H1 (cell line): ENCODE measurements around the gene MITF. TPM values are rescaled to one million over a fixed set of nuclear protein-coding genes. Genes with fewer than 3 reads are reported as not detected.

Experiments
- CTCF ChIA-PET: fragments of 300-600 bp; sonication (Branson Sonifier 250); formaldehyde crosslinking; loops from one replicate; lab custom pipeline; 2021; ENCODE audit not compliant: partially characterized antibody; lab: Charles Lee
- POLR2A ChIA-PET: fragments of 300-600 bp; sonication (Branson Sonifier 250); formaldehyde crosslinking; loops from one replicate; lab custom pipeline; 2021; ENCODE audit warnings: inconsistent platforms; ENCODE audit not compliant: partially characterized antibody; lab: Charles Lee
- DNase-seq, 2 experiments: peaks; one replicate each; pipeline versions ENCODE4 v3.0.0 to v3.0.0-alpha.2; 2010 to 2022; ENCODE audit warnings: low spot score in 2 of 2, low read depth in 1 of 2, mixed read lengths in 1 of 2
- FAIRE-seq: peaks from 2 replicates; lab custom pipeline; 2011; peaks lifted over from hg19 to GRCh38; lab: Jason Lieb, UNC
- H2AFZ ChIP-seq: 2 replicates; pipeline ENCODE4 v1.8.1; 2012; ENCODE audit warnings: low read length, inconsistent platforms
- H2AK5ac ChIP-seq: 2 replicates; pipeline ENCODE4 v1.6.1; 2013; ENCODE audit warnings: low read depth, low read length
- H2BK120ac ChIP-seq: replicated peaks from 2 replicates; pipeline ENCODE3; 2013; ENCODE audit warnings: low read depth, low read length, inconsistent platforms
- H2BK12ac ChIP-seq: 2 replicates; pipeline ENCODE4 v1.6.1; 2013; ENCODE audit warnings: low read depth, low read length
- H2BK15ac ChIP-seq: 2 replicates; pipeline ENCODE4 v1.6.1; 2013; ENCODE audit warnings: low read length
- H2BK20ac ChIP-seq: 2 replicates; pipeline ENCODE4 v1.6.1; 2013; ENCODE audit warnings: low read length
- H2BK5ac ChIP-seq: 2 replicates; pipeline ENCODE4 v1.6.1; 2013; ENCODE audit warnings: low read depth, low read length
- H3K14ac ChIP-seq: 2 replicates; pipeline ENCODE4 v1.6.1; 2013; ENCODE audit warnings: inconsistent platforms; ENCODE audit not compliant: insufficient read length
- H3K18ac ChIP-seq: 2 replicates; pipeline ENCODE4 v1.6.1; 2013; ENCODE audit warnings: low read length; ENCODE audit errors: extremely low read depth
- H3K23ac ChIP-seq: 2 replicates; pipeline ENCODE4 v1.6.1; 2013; ENCODE audit warnings: inconsistent platforms; ENCODE audit not compliant: insufficient read length
- H3K23me2 ChIP-seq: 2 replicates; pipeline ENCODE4 v1.6.1; 2013; ENCODE audit warnings: low read depth, low read length
- H3K27ac ChIP-seq: 2 replicates; pipeline ENCODE4 v1.6.1; 2011; ENCODE audit warnings: low read depth, low read length, inconsistent platforms
- H3K27me3 ChIP-seq, 4 experiments: replicated peaks in 1 of 4; 1 replicate in 1 of 4; 2 replicates in 3 of 4; pipeline versions ENCODE4 v1.6.1 to v1.8.1; 2011 to 2013; ENCODE audit warnings: low read length in 3 of 4, mild to moderate bottlenecking in 3 of 4, inconsistent platforms in 2 of 4, mixed read lengths in 2 of 4, moderate library complexity in 1 of 4; ENCODE audit not compliant: control insufficient read depth in 3 of 4, insufficient read depth in 3 of 4; ENCODE audit errors: extremely low read depth in 1 of 4
- H3K36me3 ChIP-seq, 4 experiments: 2 replicates each; pipeline versions ENCODE4 v1.6.1 to v1.8.1; 2011 to 2013; ENCODE audit warnings: mild to moderate bottlenecking in 4 of 4, low read length in 3 of 4, moderate library complexity in 2 of 4, control low read depth in 1 of 4, inconsistent platforms in 1 of 4; ENCODE audit not compliant: insufficient read depth in 4 of 4, control insufficient read depth in 2 of 4
- H3K4ac ChIP-seq: replicated peaks from 2 replicates; pipeline ENCODE3; 2013; ENCODE audit warnings: low read length, low read depth, mixed read lengths, inconsistent platforms; ENCODE audit not compliant: insufficient read length
- H3K4me1 ChIP-seq, 4 experiments: replicated peaks in 1 of 4; 1 replicate in 1 of 4; 2 replicates in 3 of 4; pipeline versions ENCODE4 v1.6.1 to v1.8.1; 2011 to 2013; ENCODE audit warnings: low read length in 3 of 4, inconsistent platforms in 2 of 4, mixed read lengths in 1 of 4; ENCODE audit not compliant: insufficient read depth in 4 of 4, control insufficient read depth in 3 of 4
- H3K4me2 ChIP-seq, 2 experiments: 2 replicates each; pipeline versions ENCODE4 v1.6.1 to v1.8.1; 2011 to 2013; ENCODE audit warnings: low read depth in 2 of 2, low read length in 2 of 2, control low read depth in 1 of 2, inconsistent platforms in 1 of 2, mild to moderate bottlenecking in 1 of 2; ENCODE audit not compliant: insufficient read depth in 1 of 2
- H3K4me3 ChIP-seq, 4 experiments: fragments of 200-600, 300-600 bp in 1 of 4; sonication (generic), shearing (Covaris generic), sonication (Bioruptor Twin) in 1 of 4; 2 replicates each; pipeline versions ENCODE4 v1.5.1 to v1.8.1; 2011 to 2016; ENCODE audit warnings: low read length in 4 of 4, low read depth in 3 of 4, control low read depth in 2 of 4, inconsistent platforms in 2 of 4, mild to moderate bottlenecking in 2 of 4, mixed read lengths in 1 of 4, moderate library complexity in 1 of 4; ENCODE audit not compliant: insufficient read depth in 2 of 4; ENCODE audit errors: extremely low read depth in 1 of 4
- H3K56ac ChIP-seq: replicated peaks from 2 replicates; pipeline ENCODE3; 2013; ENCODE audit warnings: low read depth, mild to moderate bottlenecking, mixed read lengths, low read length, inconsistent platforms; ENCODE audit not compliant: insufficient read length
- H3K79me1 ChIP-seq: 2 replicates; pipeline ENCODE4 v1.6.1; 2013; ENCODE audit warnings: low read depth, low read length, control low read depth
- H3K79me2 ChIP-seq, 2 experiments: 2 replicates each; pipeline versions ENCODE4 v1.6.1 to v1.8.1; 2012 to 2013; ENCODE audit warnings: low read length in 2 of 2, mild to moderate bottlenecking in 2 of 2, inconsistent platforms in 1 of 2; ENCODE audit not compliant: insufficient read depth in 2 of 2, control insufficient read depth in 1 of 2
- H3K9ac ChIP-seq, 4 experiments: replicated peaks in 1 of 4; 1 replicate in 1 of 4; 2 replicates in 3 of 4; pipeline versions ENCODE4 v1.6.1 to v1.8.1; 2011 to 2013; ENCODE audit warnings: low read depth in 3 of 4, low read length in 3 of 4, control low read depth in 2 of 4, mild to moderate bottlenecking in 2 of 4, moderate library complexity in 2 of 4, inconsistent platforms in 1 of 4; ENCODE audit errors: extremely low read depth in 1 of 4
- H3K9me3 ChIP-seq, 2 experiments: 2 replicates each; pipeline versions ENCODE4 v1.6.1 to v1.8.1; 2012 to 2013; ENCODE audit warnings: mild to moderate bottlenecking in 2 of 2, moderate library complexity in 2 of 2, control low read depth in 1 of 2, inconsistent platforms in 1 of 2, low read depth in 1 of 2, low read length in 1 of 2, mixed read lengths in 1 of 2; ENCODE audit not compliant: insufficient read depth in 2 of 2
- H4K20me1 ChIP-seq, 2 experiments: replicated peaks in 1 of 2; 2 replicates each; pipeline versions ENCODE3 to v1.8.1; 2011 to 2013; ENCODE audit warnings: inconsistent platforms in 2 of 2, low read length in 2 of 2, mild to moderate bottlenecking in 1 of 2; ENCODE audit not compliant: insufficient read depth in 2 of 2, control insufficient read depth in 1 of 2
- H4K5ac ChIP-seq: 2 replicates; pipeline ENCODE4 v1.6.1; 2013; ENCODE audit warnings: low read length, low read depth, mixed read lengths, inconsistent platforms; ENCODE audit not compliant: insufficient read length
- H4K8ac ChIP-seq: 2 replicates; pipeline ENCODE4 v1.8.0; 2013; ENCODE audit warnings: mild to moderate bottlenecking, moderate library complexity, low read length, inconsistent platforms; ENCODE audit not compliant: insufficient read depth; ENCODE audit errors: extremely low read depth
- H4K91ac ChIP-seq: replicated peaks from 2 replicates; pipeline ENCODE3; 2013; ENCODE audit warnings: low read length, mixed read lengths, inconsistent platforms; ENCODE audit not compliant: insufficient read length
- HDAC2 ChIP-seq, 2 experiments: fragments of 300-600 bp in 1 of 2; sonication (generic) in 1 of 2; IDR thresholded peaks; 2 replicates each; pipeline ENCODE4 v1.6.1; 2011 to 2012; ENCODE audit warnings: low read depth in 2 of 2, low read length in 2 of 2, mild to moderate bottlenecking in 2 of 2, moderate library complexity in 2 of 2, borderline replicate concordance in 1 of 2, inconsistent platforms in 1 of 2
- JUND ChIP-seq: IDR thresholded peaks from 2 replicates; pipeline ENCODE4 v1.6.1; 2011; ENCODE audit warnings: mild to moderate bottlenecking, improper control_type of control experiment, low read length
- POLR2A ChIP-seq, 2 experiments: IDR thresholded peaks; 1 replicate in 1 of 2; 2 replicates in 1 of 2; pipeline ENCODE4 v1.6.1; 2011; ENCODE audit warnings: low read depth in 2 of 2, low read length in 2 of 2, mild to moderate bottlenecking in 2 of 2; ENCODE audit errors: control extremely low read depth in 1 of 2
- RAD21 ChIP-seq, 2 experiments: IDR thresholded peaks in 1 of 2; conservative IDR thresholded peaks in 1 of 2; 2 replicates each; pipeline ENCODE4 v1.6.1; 2011; ENCODE audit warnings: low read depth in 2 of 2, low read length in 2 of 2, improper control_type of control experiment in 1 of 2, inconsistent platforms in 1 of 2, mild to moderate bottlenecking in 1 of 2, moderate library complexity in 1 of 2
- RBBP5 ChIP-seq: IDR thresholded peaks from 2 replicates; pipeline ENCODE4 v1.7.1; 2012; ENCODE audit warnings: low read depth, mild to moderate bottlenecking, inconsistent platforms, low read length, moderate library complexity, borderline replicate concordance
- RFX5 ChIP-seq: IDR thresholded peaks from 2 replicates; pipeline ENCODE4 v1.6.1; 2011; ENCODE audit warnings: low read depth, low read length, improper control_type of control experiment, borderline replicate concordance
- RNF2 ChIP-seq: fragments of 200-900, 300-1000 bp; sonication (generic); IDR thresholded peaks from 2 replicates; pipeline ENCODE4 v1.7.1; 2016; ENCODE audit warnings: borderline replicate concordance, low read depth, mild to moderate bottlenecking, antibody characterized with exemption, low read length; ENCODE audit not compliant: poor library complexity, severe bottlenecking; ENCODE audit errors: missing control alignments
- SIN3A ChIP-seq, 2 experiments: IDR thresholded peaks in 1 of 2; conservative IDR thresholded peaks in 1 of 2; 2 replicates each; pipeline ENCODE4 v1.6.1; 2011 to 2012; ENCODE audit warnings: low read length in 2 of 2, improper control_type of control experiment in 1 of 2, low read depth in 1 of 2, mild to moderate bottlenecking in 1 of 2
- SIX5 ChIP-seq: IDR thresholded peaks from 2 replicates; pipeline ENCODE4 v1.6.1; 2011; ENCODE audit warnings: mild to moderate bottlenecking, low read depth, low read length
- WGBS, 2 experiments: shearing (Covaris generic) in 1 of 2; methylation state at CpG; one replicate each; pipeline versions ENCODE4 v1.1.6 to v1.1.7; 2013 to 2015; ENCODE audit warnings: low lambda C conversion rate in 2 of 2, mixed read lengths in 2 of 2, inconsistent platforms in 1 of 2, low coverage in 1 of 2, missing lambda C conversion rate in 1 of 2; ENCODE audit not compliant: insufficient replicate concordance in 2 of 2, insufficient coverage in 1 of 2, insufficient read length in 1 of 2; ENCODE audit errors: extremely low coverage in 1 of 2, missing lambda C conversion rate in 1 of 2; 5-methylcytosine and 5-hydroxymethylcytosine counted together
- polyA plus RNA-seq, 7 experiments: library from polyadenylated mRNA; depleted of rRNA in 3 of 7; stranded (reverse) in 5 of 7; unstranded in 2 of 7; fragments of >200 nt in 5 of 7; fragments of 200-250 nt in 2 of 7; gene quantifications; 1 replicate in 5 of 7; 2 replicates in 1 of 7; 4 replicates in 1 of 7; pipeline versions ENCODE4 v1.2.1 to v1.2.3, GENCODE V29; 2011 to 2013; ENCODE audit warnings: missing spikeins in 2 of 7, mixed read lengths in 2 of 7
- total RNA-seq: library from RNA; stranded (reverse); fragmentation: NEBNext Ultra II Directional; extraction: Animal tissue kit (Norgen Biotek cat#: 25700); gene quantifications from 2 replicates; pipeline ENCODE4 v1.2.1, GENCODE V29; 2021

The MITF gene
- total and polyA plus RNA-seq, 2 of the 8 experiments (the other 6 are each of a cell fraction or from before 2014, with no cell fraction given) = 0.53 to 1.4 TPM

- H3K9ac ChIP-seq = no peak overlapping the region
- H3K36me3 ChIP-seq = no peaks in the 10 kb centered on the region
- no peak overlapping the region for H3K14ac ChIP-seq
- no peak overlapping the region for H3K18ac ChIP-seq
- H2AK5ac ChIP-seq = no peak overlapping the region
- no peak overlapping the region for H3K23ac ChIP-seq
- H2BK5ac ChIP-seq = no peak overlapping the region
- H3K4me2 ChIP-seq = no peak overlapping the region
- H3K9me3 ChIP-seq = no peaks in the 10 kb centered on the region
- POLR2A ChIA-PET = no interaction called here
- no peaks in the 10 kb centered on the region for H3K79me2 ChIP-seq
- no peak overlapping the region for H3K4me3 ChIP-seq
- H3K27me3 ChIP-seq = no peaks in the 10 kb centered on the region
- H2BK20ac ChIP-seq = no peak overlapping the region
- WGBS, 2 experiments = 89% methylated on average over 6 of the region's 6 CpGs; no CpG with 5 or more reads in 1 of the 2 experiments
- no peak overlapping the region for H4K8ac ChIP-seq
- TF ChIP-seq POLR2A (IDR thresholded peaks at IDR 0.05; ENCODE audit: control extremely low read depth in 1 of 2, low read depth in 2 of 2, low read length in 2 of 2) (no peak), JUND (no peak), RBBP5 (no peak), HDAC2 (IDR thresholded peaks at IDR 0.05; ENCODE audit: borderline replicate concordance in 1 of 2, low read depth in 2 of 2, low read length in 2 of 2) (no peak), SIX5 (no peak), SIN3A (conservative IDR thresholded peaks at IDR 0.05 in 1 of 2, IDR thresholded peaks at IDR 0.05 in 1 of 2; ENCODE audit: low read depth in 1 of 2, low read length in 2 of 2) (no peak), RNF2 (no peak), RAD21 (IDR thresholded peaks at IDR 0.05 in 1 of 2, conservative IDR thresholded peaks at IDR 0.05 in 1 of 2; ENCODE audit: low read depth in 2 of 2, low read length in 2 of 2) (no peak), RFX5 (no peak)
- TF ChIP-seq, all 59 proteins: peak for 0
- DNase-seq = no peak
- no peaks in the 10 kb centered on the region for H3K23me2 ChIP-seq
- no peak overlapping the region for H4K5ac ChIP-seq
- H2BK15ac ChIP-seq = no peak overlapping the region
- H4K20me1 ChIP-seq = no peaks in the 10 kb centered on the region
- H3K4ac ChIP-seq = no peak overlapping the region
- CTCF ChIA-PET = interaction anchor here (1.8 kb wide), 1 partner anchor 11 kb away, joined by 6 read pairs; no protein-coding TSS in a partner anchor
- H3K79me1 ChIP-seq = no peaks in the 10 kb centered on the region
- no peak overlapping the region for H2BK12ac ChIP-seq
- H3K4me1 ChIP-seq = peaks cover 0 to 6% (median 0%) of the 10 kb centered on the region in 4 experiments; a peak in 1 of 7 replicates
- H2AFZ ChIP-seq = no peak overlapping the region
- H3K56ac ChIP-seq = no peak overlapping the region
- H3K27ac ChIP-seq = no peak overlapping the region
- no peak overlapping the region for H4K91ac ChIP-seq
- FAIRE-seq = no peak
- H2BK120ac ChIP-seq = no peak overlapping the region
These were observed 197.0 kb downstream of the MITF start for GRCh38 chr3:69936266-69936665.
